ENCODE results near the gene SYNPR.
"Not testable (repeated sequence)": the region's sequence is repeated elsewhere in the genome, so short reads cannot be mapped to it uniquely, and the experiment has no call there.

Gene SYNPR

GRCh38 chr3:63278171-63279004 lies at the start of gene SYNPR:
TSS of gene SYNPR (plus strand) at chr3:63278308.
- DNase-seq (ENCODE audit: low spot score) = no peak

GRCh38 chr3:63228677-63229076 lies 49.4 kb upstream of the SYNPR start:
- peak; percentile 36 for DNase-seq (ENCODE audit: low spot score)

GRCh38 chr3:63230146-63230545 lies 48.0 kb upstream of the SYNPR start:
- no peak for DNase-seq (ENCODE audit: low spot score)

- no peak for DNase-seq (ENCODE audit: low spot score)
Measured at GRCh38 chr3:63231643-63232042, 46.5 kb upstream of the SYNPR start.

- no peak for DNase-seq (ENCODE audit: low spot score)
Measured at GRCh38 chr3:63232764-63233396, 45.2 kb upstream of the SYNPR start.

- DNase-seq (ENCODE audit: low spot score) = no peak
Measured at GRCh38 chr3:63240381-63240902, 37.7 kb upstream of the SYNPR start.

GRCh38 chr3:63242124-63242523 lies 36.0 kb upstream of the SYNPR start:
- no peak for DNase-seq (ENCODE audit: low spot score)

- DNase-seq (ENCODE audit: low spot score) = no peak
Measured at GRCh38 chr3:63244486-63244885, 33.6 kb upstream of the SYNPR start.

GRCh38 chr3:63245726-63246241 lies 32.3 kb upstream of the SYNPR start:
- DNase-seq (ENCODE audit: low spot score) = no peak

GRCh38 chr3:63248015-63248414 lies 30.1 kb upstream of the SYNPR start:
- no peak for DNase-seq (ENCODE audit: low spot score)

- no peak for DNase-seq (ENCODE audit: low spot score)
Measured at GRCh38 chr3:63251499-63251898, 26.6 kb upstream of the SYNPR start.

GRCh38 chr3:63255819-63256218 lies 22.3 kb upstream of the SYNPR start:
- not testable (repeated sequence) for DNase-seq (ENCODE audit: low spot score)

GRCh38 chr3:63264716-63265115 lies 13.4 kb upstream of the SYNPR start:
- DNase-seq (ENCODE audit: low spot score) = no peak

GRCh38 chr3:63274359-63274758 lies 3.7 kb upstream of the SYNPR start:
- DNase-seq (ENCODE audit: low spot score) = no peak

- peak; percentile 9 for DNase-seq (ENCODE audit: low spot score)
Measured at GRCh38 chr3:63279005-63279841, 1.1 kb downstream of the SYNPR start.

GRCh38 chr3:63287610-63288009 lies 9.5 kb downstream of the SYNPR start:
- DNase-seq (ENCODE audit: low spot score) = no peak

GRCh38 chr3:63290686-63291085 lies 12.6 kb downstream of the SYNPR start:
- DNase-seq (ENCODE audit: low spot score) = no peak

- no peak for DNase-seq (ENCODE audit: low spot score)
Measured at GRCh38 chr3:63294332-63294731, 16.2 kb downstream of the SYNPR start.

- DNase-seq (ENCODE audit: low spot score) = no peak
Measured at GRCh38 chr3:63295356-63295755, 17.2 kb downstream of the SYNPR start.

GRCh38 chr3:63295806-63296205 lies 17.7 kb downstream of the SYNPR start:
- DNase-seq (ENCODE audit: low spot score) = no peak

- DNase-seq (ENCODE audit: low spot score) = no peak
Measured at GRCh38 chr3:63296249-63296648, 18.1 kb downstream of the SYNPR start.

- no peak for DNase-seq (ENCODE audit: low spot score)
Measured at GRCh38 chr3:63303238-63303637, 25.1 kb downstream of the SYNPR start.

Measured in AG08396 (cell line).